ENCODE data around the gene CANT1.

DNA sequence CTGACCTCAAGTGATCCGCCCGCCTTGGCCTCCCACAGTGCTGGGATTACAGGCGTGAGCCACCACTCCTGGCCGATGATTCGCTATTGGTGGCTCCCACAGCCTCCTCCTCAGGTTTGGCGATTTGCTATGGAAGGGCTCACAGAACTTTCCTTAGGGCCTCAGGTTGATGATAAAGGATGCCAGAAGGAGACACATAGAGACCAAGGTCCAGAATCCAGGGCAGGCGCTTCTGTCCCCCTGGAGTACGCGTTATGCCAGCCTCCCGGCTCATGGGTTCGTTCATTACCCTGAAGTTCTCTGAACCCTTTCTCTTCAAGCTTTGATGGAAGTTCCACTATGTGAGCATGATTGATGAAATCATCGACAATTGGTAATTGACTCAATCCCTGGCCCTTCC, 49.8 kb downstream of the CANT1 start:
- TF ChIP-seq, protein P1, sequence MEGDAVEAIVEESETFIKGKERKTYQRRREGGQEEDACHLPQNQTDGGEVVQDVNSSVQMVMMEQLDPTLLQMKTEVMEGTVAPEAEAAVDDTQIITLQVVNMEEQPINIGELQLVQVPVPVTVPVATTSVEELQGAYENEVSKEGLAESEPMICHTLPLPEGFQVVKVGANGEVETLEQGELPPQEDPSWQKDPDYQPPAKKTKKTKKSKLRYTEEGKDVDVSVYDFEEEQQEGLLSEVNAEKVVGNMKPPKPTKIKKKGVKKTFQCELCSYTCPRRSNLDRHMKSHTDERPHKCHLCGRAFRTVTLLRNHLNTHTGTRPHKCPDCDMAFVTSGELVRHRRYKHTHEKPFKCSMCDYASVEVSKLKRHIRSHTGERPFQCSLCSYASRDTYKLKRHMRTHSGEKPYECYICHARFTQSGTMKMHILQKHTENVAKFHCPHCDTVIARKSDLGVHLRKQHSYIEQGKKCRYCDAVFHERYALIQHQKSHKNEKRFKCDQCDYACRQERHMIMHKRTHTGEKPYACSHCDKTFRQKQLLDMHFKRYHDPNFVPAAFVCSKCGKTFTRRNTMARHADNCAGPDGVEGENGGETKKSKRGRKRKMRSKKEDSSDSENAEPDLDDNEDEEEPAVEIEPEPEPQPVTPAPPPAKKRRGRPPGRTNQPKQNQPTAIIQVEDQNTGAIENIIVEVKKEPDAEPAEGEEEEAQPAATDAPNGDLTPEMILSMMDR (IDR thresholded peaks at IDR 0.05) = no peak
- no peak for TF ChIP-seq POLR2A (IDR thresholded peaks at IDR 0.05)
